GM12878 (cell line): ENCODE results near the gene FMNL2. TPM values are rescaled to one million over a fixed set of nuclear protein-coding genes. Genes with fewer than 3 reads are reported as not detected.

Source experiments
- BRCA1 ChIP-seq: IDR thresholded peaks from 2 replicates; pipeline ENCODE4 v1.6.1; 2011; ENCODE audit warnings: low read depth, low read length, improper control_type of control experiment
- CEBPZ ChIP-seq: fragments of 150-350 bp; IDR thresholded peaks from 2 replicates; pipeline ENCODE4 v1.6.1; 2016; ENCODE audit warnings: low read depth, low read length
- HDGF ChIP-seq: fragments of 450-650 bp; IDR thresholded peaks from 2 replicates; pipeline ENCODE4 v1.6.1; 2016; ENCODE audit warnings: antibody characterized with exemption
- HSF1 ChIP-seq: fragments of 150-350 bp; IDR thresholded peaks from 2 replicates; pipeline ENCODE4 v1.6.1; 2014; ENCODE audit warnings: mild to moderate bottlenecking, low read depth, low read length
- MTA3 ChIP-seq: IDR thresholded peaks from 2 replicates; pipeline ENCODE4 v1.6.1; 2012; ENCODE audit warnings: low read length, inconsistent platforms, borderline replicate concordance
- RAD51 ChIP-seq: fragments of 450-650 bp; IDR thresholded peaks from 2 replicates; pipeline ENCODE4 v1.6.1; 2016; ENCODE audit warnings: moderate library complexity, mild to moderate bottlenecking, inconsistent platforms
- polyA plus RNA-seq, 11 experiments: library from polyadenylated mRNA; depleted of rRNA in 4 of 11; unstranded in 6 of 11; stranded (reverse) in 5 of 11; fragments of >200 nt; fragmentation: Nextera tagmentation in 4 of 11; fragmentation: Illumina TruSeq in 1 of 11; extraction: Ambion mirVana in 4 of 11; extraction: Trizol in 1 of 11; gene quantifications; 1 replicate in 1 of 11; 2 replicates in 10 of 11; pipeline versions ENCODE4 v1.2.1 to v1.2.3, GENCODE V29; 2011 to 2016; ENCODE audit warnings: inconsistent platforms in 2 of 11, missing spikeins in 2 of 11, low read depth in 1 of 11
- total RNA-seq, 4 experiments: library from RNA; depleted of rRNA in 3 of 4; stranded (reverse); fragments of >200 nt in 3 of 4; fragmentation: Illumina TruSeq in 1 of 4; extraction: Trizol in 1 of 4; gene quantifications; 2 replicates each; pipeline versions ENCODE4 v1.2.1 to v1.2.3, GENCODE V29; 2013 to 2021
- TF ChIP-seq, protein P1 (sequence below): fragments of 450-650 bp; conservative IDR thresholded peaks from 2 replicates; pipeline ENCODE4 v1.6.1; 2017; ENCODE audit warnings: mild to moderate bottlenecking, moderate library complexity

FMNL2 gene
- total and polyA plus RNA-seq, 10 of the 15 experiments (the other 5 are each of a cell fraction or from before 2014, with no cell fraction given): 0.13 to 9.9 (median 0.35) TPM

GRCh38 chr2:152537081-152537651 is 202.2 kb downstream of the FMNL2 start (continued):
- TF ChIP-seq CEBPZ (no peak), MTA3 (no peak), HDGF (no peak), HSF1 (no peak), BRCA1 (no peak), RAD51 (no peak)
- TF ChIP-seq, protein P1, sequence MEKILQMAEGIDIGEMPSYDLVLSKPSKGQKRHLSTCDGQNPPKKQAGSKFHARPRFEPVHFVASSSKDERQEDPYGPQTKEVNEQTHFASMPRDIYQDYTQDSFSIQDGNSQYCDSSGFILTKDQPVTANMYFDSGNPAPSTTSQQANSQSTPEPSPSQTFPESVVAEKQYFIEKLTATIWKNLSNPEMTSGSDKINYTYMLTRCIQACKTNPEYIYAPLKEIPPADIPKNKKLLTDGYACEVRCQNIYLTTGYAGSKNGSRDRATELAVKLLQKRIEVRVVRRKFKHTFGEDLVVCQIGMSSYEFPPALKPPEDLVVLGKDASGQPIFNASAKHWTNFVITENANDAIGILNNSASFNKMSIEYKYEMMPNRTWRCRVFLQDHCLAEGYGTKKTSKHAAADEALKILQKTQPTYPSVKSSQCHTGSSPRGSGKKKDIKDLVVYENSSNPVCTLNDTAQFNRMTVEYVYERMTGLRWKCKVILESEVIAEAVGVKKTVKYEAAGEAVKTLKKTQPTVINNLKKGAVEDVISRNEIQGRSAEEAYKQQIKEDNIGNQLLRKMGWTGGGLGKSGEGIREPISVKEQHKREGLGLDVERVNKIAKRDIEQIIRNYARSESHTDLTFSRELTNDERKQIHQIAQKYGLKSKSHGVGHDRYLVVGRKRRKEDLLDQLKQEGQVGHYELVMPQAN: no peak
